GM06990 (cell line): Measurements from ENCODE around the gene KLHDC7A.

Source experiments
- DNase-seq: peaks from one replicate; pipeline ENCODE4 v3.0.0-alpha.2; 2011; ENCODE audit not compliant: insufficient read length; ENCODE audit errors: extremely low read depth
- H3K27me3 ChIP-seq: replicated peaks from 2 replicates; pipeline ENCODE4 v1.6.0; 2011; ENCODE audit warnings: low read length; ENCODE audit not compliant: control insufficient read depth, insufficient read depth
- H3K36me3 ChIP-seq: 2 replicates; pipeline ENCODE4 v1.5.1; 2011; ENCODE audit warnings: low read length; ENCODE audit not compliant: control insufficient read depth, insufficient read depth
- H3K4me3 ChIP-seq: replicated peaks from 2 replicates; pipeline ENCODE4 v1.5.1; 2011; ENCODE audit warnings: low read depth, mild to moderate bottlenecking, control low read depth, low read length
- CTCF ChIP-seq: IDR thresholded peaks from 2 replicates; pipeline ENCODE4 v1.5.1; 2011; ENCODE audit warnings: low read length, control low read depth, mild to moderate bottlenecking, inconsistent platforms; ENCODE audit not compliant: insufficient read depth, poor library complexity, severe bottlenecking

The KLHDC7A gene

GRCh38 chr1:18489417-18490143, 8.8 kb downstream of the KLHDC7A start:
- no peaks in the 10 kb centered on the region for H3K36me3 ChIP-seq
- DNase-seq: no peak
- H3K27me3 ChIP-seq: no peaks in the 10 kb centered on the region
- no peak for TF ChIP-seq CTCF
- no peak overlapping the region for H3K4me3 ChIP-seq

GRCh38 chr1:18491168-18491567, 10.4 kb downstream of the KLHDC7A start:
- Histone ChIP-seq H3K4me3 (no peak overlapping the region), H3K36me3 (no peaks in the 10 kb centered on the region), H3K27me3 (no peaks in the 10 kb centered on the region)
- TF ChIP-seq CTCF: no peak
- DNase-seq: no peak

- Histone ChIP-seq H3K27me3 (no peaks in the 10 kb centered on the region), H3K36me3 (no peaks in the 10 kb centered on the region), H3K4me3 (no peak overlapping the region)
- no peak for TF ChIP-seq CTCF
- no peak for DNase-seq
These were observed 13.6 kb downstream of the KLHDC7A start for GRCh38 chr1:18494304-18494703.

GRCh38 chr1:18495635-18496034, 14.9 kb downstream of the KLHDC7A start:
- no peak for DNase-seq
- no peak for TF ChIP-seq CTCF
- no peak overlapping the region for H3K4me3 ChIP-seq
- H3K27me3 ChIP-seq: no peaks in the 10 kb centered on the region
- no peaks in the 10 kb centered on the region for H3K36me3 ChIP-seq

- TF ChIP-seq CTCF: no peak
- H3K36me3 ChIP-seq: no peaks in the 10 kb centered on the region
- no peaks in the 10 kb centered on the region for H3K27me3 ChIP-seq
- DNase-seq: no peak
- no peak overlapping the region for H3K4me3 ChIP-seq
These were observed 15.3 kb downstream of the KLHDC7A start for GRCh38 chr1:18496056-18496455.

- no peaks in the 10 kb centered on the region for H3K36me3 ChIP-seq
- TF ChIP-seq CTCF: no peak
- no peak overlapping the region for H3K4me3 ChIP-seq
- DNase-seq: no peak
- H3K27me3 ChIP-seq: no peaks in the 10 kb centered on the region
These were observed 15.9 kb downstream of the KLHDC7A start for GRCh38 chr1:18496497-18497235.
